HG03025 (cell line): ENCODE measurements around the gene EEF1AKMT2.

Source experiments
- ATAC-seq: cut with Tn5 transposase; IDR thresholded peaks from one replicate; pipeline ENCODE4 v1.9.1; 2021; ENCODE audit warnings: mild to moderate bottlenecking, moderate library complexity; ENCODE audit not compliant: unreplicated experiment, low FRiP score

The EEF1AKMT2 gene

DNA sequence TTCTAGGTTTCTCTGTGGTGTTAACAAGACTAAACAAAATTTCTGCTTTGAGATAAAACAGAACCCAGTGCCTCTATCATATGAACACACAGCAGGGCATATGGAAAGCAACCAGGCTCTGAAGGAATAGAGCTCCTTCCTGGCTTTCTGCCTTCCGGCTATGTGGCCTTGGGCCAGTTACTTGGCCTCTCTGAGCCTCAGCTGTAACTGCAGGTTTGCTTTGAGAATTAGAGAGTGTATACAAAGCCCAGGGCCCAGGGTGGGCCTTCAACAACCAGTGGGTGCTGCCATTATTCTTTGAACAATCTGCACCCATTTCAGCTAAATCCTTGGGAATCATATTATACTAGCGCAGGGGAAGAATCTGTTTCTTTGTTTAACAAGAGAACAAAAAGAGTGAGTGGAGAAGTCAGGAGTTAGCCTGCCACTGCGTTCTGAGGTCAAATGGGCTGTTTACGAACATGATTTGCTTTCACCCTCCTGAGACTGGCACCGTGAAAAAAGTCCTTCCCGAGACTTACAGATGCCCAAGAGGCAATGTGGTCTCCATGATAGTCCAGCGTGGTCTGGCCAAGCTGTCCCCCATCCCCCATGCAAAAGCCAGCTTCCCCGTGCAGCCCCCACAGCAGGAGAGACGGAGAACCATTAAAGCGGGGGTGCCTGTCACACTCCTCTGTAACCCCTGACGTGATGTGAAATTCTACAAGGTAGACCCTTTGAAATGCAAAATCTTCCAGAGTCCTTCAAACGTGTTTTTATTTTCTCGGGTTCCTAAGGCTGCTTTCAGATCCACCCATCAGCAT is 52.4 kb downstream of the EEF1AKMT2 start:
- ATAC-seq: no peak

DNA sequence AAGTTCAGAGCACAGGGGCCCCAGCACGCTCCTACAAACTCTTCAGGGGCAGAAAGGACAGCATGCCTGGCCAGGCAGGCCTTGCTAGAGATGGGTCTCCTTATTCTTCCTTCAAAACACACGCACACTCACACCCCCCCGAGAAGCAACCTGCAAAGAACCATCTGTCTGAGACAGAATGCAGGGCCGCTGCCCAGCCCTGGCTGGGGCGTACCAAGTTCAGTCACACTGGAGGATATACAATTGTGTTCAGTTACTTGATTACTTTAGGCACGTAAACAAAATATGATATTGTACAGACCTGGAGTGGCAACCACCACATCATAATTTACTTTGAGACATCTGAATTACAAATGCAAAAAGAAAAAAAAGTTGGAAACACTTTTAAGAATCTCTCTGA is 53.2 kb downstream of the EEF1AKMT2 start:
- no peak for ATAC-seq

DNA sequence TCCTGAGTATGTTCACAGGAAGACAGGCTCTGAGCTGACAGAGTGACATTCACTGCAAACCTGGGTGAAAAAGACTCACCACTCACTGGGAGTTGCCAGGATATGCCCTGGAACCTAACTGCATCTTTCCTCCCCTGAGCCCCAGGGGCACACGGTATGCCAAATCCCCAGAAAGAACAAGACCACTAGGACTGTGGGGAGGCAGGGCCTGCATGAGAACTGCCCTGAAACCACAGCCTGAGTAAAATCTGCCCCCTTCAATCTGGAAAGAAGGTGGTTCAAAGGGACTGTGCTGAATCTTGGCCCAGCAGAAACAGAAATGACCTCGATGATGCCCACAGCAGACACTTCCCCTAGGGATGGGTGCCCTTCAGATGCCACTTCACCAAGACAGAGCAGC is 54.0 kb downstream of the EEF1AKMT2 start:
- ATAC-seq: no peak

DNA sequence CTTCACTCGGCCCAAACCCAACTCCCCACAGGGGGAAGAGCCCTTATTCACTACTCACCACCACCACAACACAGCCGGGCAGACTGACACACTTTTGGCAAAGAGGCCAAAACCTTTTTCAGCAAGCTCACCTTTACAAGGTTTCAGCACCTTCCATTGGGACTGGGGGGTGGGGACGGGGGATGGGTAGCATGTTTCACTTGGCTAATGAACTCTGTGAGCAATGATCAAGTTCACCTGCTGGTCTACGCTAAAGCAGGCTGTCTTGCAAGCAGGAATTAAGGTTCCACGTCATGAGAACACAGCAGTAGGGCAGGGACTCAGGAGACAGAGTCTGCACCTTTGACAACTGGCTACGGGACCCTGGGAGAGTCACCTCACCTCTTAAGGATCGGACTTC is 54.5 kb downstream of the EEF1AKMT2 start:
- ATAC-seq: no peak

DNA sequence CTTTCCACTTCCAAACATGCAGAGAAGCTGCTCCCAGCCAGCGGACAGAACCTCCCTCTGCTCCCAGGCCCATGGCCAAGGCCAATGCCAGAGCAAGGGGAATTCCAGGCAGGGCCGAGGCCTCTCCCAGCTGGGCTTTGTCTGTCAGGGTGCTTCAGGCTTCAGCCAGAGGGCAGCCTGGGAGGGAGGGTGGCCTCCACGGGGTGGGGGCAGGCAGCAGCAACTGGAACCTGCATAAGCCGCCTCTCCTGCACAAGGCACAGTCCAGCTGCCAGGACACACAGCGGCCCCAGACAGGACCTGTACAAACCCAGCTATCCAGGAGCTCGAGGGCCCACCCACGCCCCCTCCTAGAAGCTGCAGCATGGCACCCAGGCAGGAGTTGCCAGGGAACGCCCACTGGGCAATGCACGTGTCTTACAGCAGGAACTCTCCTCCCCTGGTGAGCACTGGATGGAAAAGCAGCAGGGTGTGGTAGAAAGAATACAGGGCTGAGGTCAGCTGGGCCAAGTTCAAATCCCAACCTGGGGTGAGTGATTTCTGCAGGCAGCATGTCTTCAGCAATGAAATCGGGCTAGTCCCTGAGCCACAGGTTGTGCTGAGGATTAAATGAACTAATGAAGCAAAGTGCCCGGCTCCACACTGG is 55.1 kb downstream of the EEF1AKMT2 start:
- ATAC-seq: no peak

DNA sequence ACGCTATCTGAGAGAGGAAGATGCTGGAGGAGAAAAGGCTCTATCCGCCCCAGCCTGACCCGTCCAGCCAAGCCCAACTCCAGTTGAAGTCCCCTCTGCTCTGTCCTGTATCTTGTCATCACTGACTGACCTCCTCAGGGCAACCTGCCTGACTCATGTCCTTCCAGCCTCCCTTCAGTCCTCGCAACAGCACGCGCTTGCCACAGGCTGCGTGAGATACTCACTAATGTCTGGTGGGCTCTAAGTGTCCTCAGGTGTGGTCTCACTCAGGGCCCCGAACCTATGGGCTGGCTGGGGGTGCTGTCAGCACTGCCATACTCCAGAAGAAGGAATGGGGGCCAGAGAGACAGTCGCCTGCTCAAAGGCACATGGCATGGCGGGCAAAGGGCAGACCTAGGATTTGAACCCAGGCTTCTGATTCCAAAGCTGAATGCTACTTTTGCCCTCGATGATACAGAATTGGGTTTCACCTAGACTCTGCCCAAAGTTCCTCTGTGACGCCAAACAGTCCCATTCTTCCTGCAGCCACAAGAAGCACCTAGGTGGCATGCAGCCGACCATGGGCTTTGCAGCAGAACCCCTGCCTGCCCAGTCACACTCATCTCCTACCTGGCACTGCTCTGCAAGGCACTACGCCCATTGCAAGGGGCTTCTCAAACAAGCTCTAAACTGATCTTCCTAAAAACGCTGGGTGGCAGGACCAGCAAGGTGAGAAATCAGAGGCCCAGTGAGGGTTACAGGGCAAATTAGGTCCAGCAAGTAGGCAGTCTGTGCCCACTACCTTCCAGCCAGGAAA is 56.0 kb downstream of the EEF1AKMT2 start:
- no peak for ATAC-seq

DNA sequence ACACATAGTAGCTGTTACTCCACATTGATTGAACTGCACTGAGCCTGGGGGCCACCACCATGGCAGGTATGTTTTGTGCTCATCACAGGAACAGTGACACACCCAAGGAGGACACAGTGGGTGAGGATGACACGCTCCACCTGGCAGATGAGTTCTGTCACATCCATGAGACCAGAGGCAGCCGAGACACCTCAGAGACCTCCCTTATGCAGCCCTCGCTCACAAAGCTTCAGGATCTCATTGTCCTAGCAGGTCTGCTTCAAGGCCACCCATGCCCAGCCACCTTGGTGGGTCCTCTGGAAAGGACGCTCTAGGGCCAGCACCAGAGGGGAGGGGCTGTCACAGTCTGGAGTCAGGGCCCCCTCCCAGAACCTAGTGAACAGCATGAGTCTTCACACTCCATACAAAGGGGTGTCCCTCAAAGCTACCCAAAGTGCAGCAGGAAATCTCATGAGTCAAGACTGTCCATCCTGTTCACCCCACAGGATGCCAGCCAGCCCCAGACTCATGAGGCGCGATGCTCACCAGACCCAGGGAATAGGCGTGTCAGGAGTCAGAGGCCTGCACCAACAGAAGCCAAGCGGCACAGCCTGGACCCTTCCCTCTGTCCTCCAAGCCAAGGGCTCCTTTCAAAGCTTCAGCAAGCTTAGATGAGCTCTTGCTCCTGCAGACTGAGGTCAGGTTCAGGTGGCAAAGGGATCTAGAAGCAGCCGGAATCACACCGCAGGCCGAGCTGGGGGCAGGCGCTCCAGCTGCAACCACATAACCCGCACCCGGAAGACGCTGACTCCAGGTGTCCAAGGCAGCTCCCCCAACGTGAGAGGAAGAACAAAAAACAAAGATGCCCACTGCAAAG is 57.1 kb downstream of the EEF1AKMT2 start:
- no peak for ATAC-seq

DNA sequence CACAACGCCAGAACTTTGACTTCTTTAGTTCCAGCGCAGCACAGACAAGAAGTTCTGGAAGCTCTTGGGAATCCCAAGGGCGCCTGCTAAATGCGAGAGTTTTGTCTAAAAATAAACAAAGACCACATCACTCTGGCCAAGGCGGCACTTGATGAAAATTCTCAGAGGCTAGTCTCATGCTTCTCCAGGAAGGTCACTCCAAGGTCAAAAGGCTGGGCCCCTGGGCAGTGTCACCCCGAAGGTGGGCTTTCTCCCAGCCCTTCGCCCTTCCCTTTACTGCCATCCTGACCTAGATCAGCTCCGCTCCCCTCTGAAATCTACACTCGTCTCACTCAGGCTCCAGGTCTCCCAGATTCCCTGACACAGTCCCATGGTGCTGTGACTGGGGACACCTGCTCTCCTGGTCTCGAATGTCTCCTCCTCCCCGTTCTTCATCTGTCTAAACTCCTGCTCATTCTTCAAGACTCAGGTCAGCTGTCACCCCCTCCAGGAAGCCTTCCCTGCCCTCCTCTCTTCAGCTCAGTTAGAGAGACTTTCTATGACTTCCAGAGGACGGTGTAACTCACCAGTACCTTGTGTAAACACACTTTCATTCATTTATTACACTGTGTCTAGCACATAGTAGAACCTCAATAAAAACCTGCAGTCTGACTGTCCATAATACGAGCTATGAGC is 58.0 kb downstream of the EEF1AKMT2 start:
- no peak for ATAC-seq

DNA sequence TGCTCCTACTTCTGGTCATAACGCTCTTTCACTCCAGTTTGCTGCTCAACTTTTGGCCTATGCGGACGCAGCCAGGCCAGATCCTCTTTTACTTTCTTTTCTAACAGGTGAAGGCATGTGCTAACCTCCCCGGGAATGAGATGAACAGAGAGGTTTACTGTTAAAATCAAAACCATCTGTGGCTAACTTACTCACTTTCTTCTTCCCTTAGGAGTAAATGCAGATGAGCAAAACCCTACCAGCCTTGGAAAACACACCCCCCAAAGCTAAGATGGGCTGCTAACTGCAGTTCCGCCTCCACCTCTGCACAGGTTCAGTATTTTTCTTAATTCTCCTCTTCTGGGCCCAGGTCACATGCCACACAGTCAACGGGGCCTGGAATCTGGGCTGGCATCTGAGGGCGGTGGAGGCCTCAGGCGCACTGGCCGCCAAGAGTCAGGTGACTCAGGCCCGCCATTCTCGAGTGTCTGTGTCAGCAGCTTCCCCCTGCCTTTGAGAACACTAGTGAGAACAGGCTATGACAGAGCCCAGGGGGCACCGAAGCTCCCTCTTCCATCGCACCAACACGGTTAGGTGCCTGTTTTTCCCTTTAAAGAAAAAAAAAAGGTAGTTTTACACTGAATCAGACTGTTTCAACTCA is 58.6 kb downstream of the EEF1AKMT2 start:
- ATAC-seq: no peak

DNA sequence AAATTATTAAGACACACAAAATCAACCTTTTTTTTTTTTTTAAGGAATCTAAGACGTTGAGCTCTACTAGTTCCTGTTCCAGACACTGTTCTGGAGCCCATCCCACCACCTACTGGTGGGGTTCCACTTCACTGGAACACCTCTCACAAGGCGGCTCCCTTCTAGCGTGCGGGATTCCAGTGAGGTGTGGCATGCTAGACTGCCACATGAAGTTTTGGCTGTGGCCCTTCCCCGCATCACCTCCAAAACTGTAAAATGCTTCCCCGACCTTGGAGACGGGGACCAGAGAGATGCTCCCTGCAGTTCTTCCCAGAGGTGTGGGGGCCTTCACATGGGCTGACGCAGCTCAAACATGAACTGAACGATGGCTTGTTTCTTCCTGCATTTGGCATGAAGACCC is 60.1 kb downstream of the EEF1AKMT2 start:
- no peak for ATAC-seq

DNA sequence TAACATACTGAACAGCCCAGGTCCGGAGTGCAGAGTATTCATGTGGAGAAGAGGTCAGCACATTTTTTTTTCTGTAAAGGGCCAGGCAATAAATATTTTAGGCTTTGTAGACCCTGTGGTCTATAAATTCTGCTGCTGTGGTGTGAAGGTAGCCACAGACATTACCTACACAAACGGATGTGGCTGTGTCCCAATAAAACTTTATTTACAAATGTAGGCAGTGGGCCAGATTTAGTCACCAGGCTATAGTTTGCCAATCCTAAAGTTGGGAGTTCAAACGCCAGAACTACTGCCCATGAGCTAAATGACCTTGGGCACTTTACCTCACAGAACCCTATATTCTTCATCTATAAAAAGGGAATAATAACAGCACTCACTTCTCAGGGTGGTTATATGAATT is 60.9 kb downstream of the EEF1AKMT2 start:
- ATAC-seq: no peak

DNA sequence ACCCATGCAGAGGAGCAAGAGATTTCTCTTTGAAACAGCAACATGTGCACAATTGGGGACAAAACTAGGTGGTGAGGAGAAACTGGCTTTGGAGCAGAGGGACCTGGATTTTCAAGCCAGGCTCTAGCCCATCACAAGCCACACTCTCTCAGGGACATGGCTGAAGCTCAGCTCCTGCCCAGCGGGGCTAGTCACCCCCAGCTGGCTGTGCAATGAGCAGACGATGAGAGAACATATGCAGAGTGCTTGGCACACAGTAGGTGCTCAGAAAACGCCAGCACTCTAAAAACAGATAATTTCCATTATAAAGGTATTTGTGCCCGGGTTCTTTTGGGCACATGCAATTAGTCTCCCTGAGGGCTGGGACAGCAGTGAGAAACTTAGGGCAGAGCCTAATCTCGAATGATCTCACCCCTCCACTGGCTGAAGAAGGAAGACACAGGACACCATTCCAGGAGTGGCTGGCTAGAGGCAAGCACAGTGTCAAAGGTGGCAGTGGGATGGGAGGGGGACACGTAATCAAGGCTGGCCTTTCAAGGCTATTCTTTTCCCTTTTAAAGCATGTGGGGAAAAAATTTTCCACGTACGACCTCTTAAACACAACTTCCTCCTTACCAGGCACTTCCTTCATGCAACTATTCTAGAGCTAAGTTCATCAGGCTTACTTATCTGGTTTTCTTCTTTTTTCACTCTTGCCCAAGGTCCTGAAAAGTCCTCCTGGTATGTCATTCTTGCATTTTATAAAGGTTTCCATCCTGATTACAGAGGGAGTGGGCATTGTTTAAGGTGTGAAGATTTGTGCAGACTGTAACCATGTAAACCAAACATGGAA is 62.6 kb downstream of the EEF1AKMT2 start:
- no peak for ATAC-seq

DNA sequence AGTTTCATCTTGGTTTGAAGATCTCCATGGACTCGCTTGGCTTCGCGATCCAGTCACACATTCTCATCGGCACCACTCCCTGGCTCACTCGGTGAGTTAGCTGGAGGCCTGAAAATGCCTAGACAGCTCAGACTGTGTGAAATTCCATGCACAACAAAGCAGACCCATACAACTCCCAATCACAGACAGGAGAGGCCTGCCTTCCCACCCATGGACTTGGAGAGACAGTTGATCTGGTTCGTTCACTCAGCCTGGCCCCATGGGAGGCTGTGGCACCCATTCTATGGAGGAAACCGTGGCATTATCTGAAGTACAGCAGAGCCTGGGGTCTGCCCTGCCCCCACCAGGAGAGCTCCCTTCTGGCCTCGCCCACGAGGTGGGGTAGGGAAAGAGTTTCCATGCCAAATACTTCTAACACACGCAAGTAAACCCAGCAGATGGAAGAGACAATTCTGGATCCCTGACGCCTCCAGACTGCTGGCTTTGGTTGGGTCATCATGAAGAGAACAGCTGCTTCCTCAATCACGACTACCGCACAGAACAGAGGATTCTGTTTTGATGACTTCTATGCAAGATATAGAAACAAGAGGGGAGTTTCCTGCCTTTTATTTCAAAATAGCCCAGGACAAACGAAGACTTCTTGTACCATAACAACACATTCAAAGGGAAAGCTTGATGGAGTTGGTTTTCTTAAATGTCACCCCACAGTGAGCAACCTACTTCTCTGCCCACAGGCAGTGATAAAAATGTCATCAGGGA is 63.4 kb downstream of the EEF1AKMT2 start:
- ATAC-seq: no peak

DNA sequence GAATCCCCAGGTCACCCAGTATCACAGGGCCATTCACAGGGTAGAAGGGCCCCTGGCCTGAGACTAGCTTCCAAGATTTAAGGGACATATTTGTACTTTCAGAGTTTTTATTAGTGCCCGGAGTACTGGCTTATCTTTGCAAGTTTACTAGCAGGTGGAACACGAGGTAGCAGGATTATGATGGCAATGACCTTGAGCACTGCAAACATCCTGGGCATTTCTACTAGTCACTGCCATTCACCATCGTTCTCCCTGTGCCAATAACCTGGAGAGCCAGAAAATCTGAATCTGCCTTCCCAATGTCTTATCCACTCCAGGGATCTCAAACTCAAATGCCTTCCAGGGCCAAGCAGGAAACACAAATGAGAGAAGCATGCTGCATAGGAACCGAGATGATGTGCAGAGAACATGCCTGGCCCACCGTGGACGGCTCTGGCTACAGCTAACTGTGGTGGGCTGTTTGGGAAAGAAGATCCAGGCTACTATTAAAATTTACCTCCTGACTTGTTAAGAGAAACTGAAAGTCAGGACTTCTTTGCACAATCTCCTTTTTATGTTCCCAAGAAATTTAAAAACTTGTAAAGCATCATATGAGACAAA is 64.2 kb downstream of the EEF1AKMT2 start:
- ATAC-seq: no peak

DNA sequence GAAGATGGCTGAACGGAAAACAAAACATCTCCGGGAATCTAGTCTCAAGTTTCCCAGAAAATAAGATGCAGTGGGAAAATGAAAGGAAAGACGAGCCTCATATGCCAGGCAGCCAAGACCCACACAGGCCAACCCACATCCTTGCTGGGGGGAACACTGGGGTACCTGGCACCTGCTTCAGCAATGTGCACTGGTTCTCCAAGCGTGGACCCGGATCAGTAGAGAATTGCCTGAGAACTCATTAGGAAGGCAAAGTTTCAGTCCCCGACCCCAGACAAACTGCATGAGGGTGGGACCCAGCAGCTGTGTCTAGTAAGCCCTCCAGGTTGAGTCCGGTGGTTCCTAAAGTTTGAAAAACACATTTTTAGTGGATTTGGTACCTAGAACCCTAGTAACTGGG is 65.9 kb downstream of the EEF1AKMT2 start:
- no peak for ATAC-seq

DNA sequence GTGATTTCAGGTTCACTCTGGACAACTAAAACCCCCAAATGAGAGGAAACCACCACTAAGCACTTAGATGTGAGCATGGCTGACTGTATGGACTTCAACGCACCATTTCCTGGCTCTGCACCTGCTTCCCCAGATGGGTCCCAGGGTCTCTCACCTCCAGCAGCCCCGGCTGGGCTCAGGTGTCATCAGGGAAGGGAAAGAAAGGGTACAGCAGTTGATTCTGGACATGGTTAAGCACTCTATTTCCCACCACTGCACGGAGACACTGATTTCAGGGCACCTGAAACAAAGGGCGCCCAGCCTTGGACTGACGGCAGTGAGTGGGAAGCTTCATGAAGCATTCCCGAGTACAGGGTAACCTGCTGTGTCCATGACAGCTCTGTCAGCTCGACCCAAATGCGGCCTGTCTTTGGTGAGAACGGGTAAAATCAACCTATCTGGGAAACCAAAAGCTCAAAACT is 66.5 kb downstream of the EEF1AKMT2 start:
- ATAC-seq: no peak

DNA sequence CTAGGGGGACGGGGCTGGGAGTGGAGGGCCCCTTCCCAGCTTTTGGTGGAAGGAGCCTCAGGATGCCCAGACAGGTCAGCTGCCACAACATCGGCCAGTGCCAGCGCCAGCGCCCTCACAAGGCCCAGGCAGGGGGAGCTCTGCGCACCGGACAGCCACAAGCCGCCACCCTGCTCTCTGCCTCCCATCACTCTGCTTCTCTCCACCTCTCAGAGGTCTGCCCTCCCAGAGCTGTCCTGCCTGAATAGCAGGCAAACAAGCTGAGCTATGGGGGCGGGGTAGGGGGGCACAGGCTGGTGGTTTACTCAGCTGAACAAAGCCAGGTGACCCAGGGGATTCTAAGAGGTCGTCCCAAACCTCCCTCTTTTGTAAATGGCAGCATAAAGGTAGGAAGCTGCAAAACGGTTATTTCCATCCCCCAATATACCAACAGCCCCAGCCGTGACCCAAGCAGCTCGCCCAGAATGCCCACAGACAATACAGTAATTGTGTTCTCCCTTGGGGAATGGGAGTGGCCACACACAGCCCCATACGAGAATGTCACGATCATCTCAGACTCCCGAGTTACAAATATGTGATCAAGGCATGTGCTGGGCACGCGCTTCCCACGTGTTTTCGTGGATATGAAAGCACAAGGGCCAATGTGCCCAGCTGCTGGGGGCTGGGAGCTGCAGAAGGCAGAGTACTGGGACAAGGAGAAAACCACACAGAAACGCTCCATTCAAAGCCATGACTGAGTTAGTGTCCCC is 67.2 kb downstream of the EEF1AKMT2 start:
- no peak for ATAC-seq
